H1 (cell line): ENCODE results near the gene RUNX1. TPM values are rescaled to one million over a fixed set of nuclear protein-coding genes. Genes with fewer than 3 reads are reported as not detected.

Experiments used
- CHD7 ChIP-seq: fragments of 300-600 bp; sonication (generic); IDR thresholded peaks from 2 replicates; pipeline ENCODE4 v1.7.1; 2012; ENCODE audit warnings: low read length, moderate library complexity, mild to moderate bottlenecking, inconsistent platforms; ENCODE audit not compliant: insufficient replicate concordance
- SAP30 ChIP-seq: fragments of 300-600 bp; sonication (generic); IDR thresholded peaks from 2 replicates; pipeline ENCODE4 v1.7.1; 2012; ENCODE audit warnings: low read length, moderate library complexity, mild to moderate bottlenecking, inconsistent platforms; ENCODE audit not compliant: insufficient read depth, insufficient replicate concordance
- SRF ChIP-seq: IDR thresholded peaks from 2 replicates; pipeline ENCODE4 v1.6.1; 2011; ENCODE audit warnings: mild to moderate bottlenecking, low read depth, low read length, moderate library complexity
- polyA plus RNA-seq, 7 experiments: library from polyadenylated mRNA; depleted of rRNA in 3 of 7; stranded (reverse) in 5 of 7; unstranded in 2 of 7; fragments of >200 nt in 5 of 7; fragments of 200-250 nt in 2 of 7; gene quantifications; 1 replicate in 5 of 7; 2 replicates in 1 of 7; 4 replicates in 1 of 7; pipeline versions ENCODE4 v1.2.1 to v1.2.3, GENCODE V29; 2011 to 2013; ENCODE audit warnings: missing spikeins in 2 of 7, mixed read lengths in 2 of 7
- total RNA-seq: library from RNA; stranded (reverse); fragmentation: NEBNext Ultra II Directional; extraction: Animal tissue kit (Norgen Biotek cat#: 25700); gene quantifications from 2 replicates; pipeline ENCODE4 v1.2.1, GENCODE V29; 2021

The RUNX1 gene
- total and polyA plus RNA-seq, 2 of the 8 experiments (the other 6 are each of a cell fraction or from before 2014, with no cell fraction given) = 0.20 to 0.60 TPM

GRCh38 chr21:34838956-34839820, 209.9 kb downstream of the RUNX1 start (continued):
- TF ChIP-seq CHD7 (no peak), SRF (no peak), SAP30 (no peak)
